ENCODE data around the gene IGDCC3. TPM values are rescaled to one million over a fixed set of nuclear protein-coding genes. Genes with fewer than 3 reads are reported as not detected.
A peak's percentile ranks its signal among the peaks of the same experiment; 100 is the strongest.

Gene IGDCC3
- not detected in 2 replicates for total RNA-seq

- no peak for DNase-seq (ENCODE audit: low spot score)
- H3K4me3 Mint-ChIP-seq (ENCODE audit: low read depth), result peak within 1 kb of the TSS; percentile 30
- intact Hi-C loops (cut with micrococcal nuclease), result no loop called here
- peaks cover 76% of the 10 kb centered on the region for H3K27me3 Mint-ChIP-seq (ENCODE audit: low read depth)
- H3K4me1 Mint-ChIP-seq (ENCODE audit: low read depth), result peaks cover 4% of the 10 kb centered on the region
- H3K27ac Mint-ChIP-seq, result no peak within 1 kb of the TSS
- H3K36me3 Mint-ChIP-seq (ENCODE audit: low read depth), result no peaks in the 10 kb centered on the region
- no peaks in the 10 kb centered on the region for H3K9me3 Mint-ChIP-seq
Measured at GRCh38 chr15:65377976-65378366, at the start of gene IGDCC3. Gene IGDCC3, minus strand, starts transcription at chr15:65378002. Its CDS starts 214 bp downstream, at chr15:65377788.

DNA sequence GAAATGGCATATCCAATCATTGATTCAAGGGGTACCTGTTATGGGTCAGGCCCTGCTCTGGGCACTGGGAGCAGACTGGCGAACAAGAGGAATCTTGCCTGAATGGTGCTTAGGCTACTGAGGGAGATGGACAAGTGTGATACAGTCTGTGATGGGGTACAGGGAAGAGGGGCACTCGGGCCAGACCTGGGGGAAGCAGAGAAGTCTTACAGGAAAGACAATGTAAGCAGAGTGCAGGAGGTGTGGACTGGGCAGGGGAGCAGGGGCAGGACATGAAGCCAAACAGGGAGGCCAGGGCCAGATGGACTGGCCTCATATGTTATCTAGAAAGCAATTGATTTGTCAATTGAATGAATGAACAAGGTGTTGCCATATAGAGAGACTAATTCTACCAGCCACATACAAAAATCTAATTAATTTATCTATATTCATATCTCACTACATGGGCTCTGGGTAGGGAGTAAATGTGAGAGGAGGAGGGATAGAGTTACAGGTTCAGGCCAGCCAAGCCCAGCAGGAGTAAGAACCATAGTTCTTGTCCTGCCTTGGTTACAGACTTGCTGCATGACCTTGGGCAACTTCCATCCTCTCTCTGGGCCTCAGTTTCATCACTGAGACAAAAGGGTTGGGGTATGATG lies 48.5 kb upstream of the IGDCC3 start:
- no peak for DNase-seq (ENCODE audit: low spot score)

DNA sequence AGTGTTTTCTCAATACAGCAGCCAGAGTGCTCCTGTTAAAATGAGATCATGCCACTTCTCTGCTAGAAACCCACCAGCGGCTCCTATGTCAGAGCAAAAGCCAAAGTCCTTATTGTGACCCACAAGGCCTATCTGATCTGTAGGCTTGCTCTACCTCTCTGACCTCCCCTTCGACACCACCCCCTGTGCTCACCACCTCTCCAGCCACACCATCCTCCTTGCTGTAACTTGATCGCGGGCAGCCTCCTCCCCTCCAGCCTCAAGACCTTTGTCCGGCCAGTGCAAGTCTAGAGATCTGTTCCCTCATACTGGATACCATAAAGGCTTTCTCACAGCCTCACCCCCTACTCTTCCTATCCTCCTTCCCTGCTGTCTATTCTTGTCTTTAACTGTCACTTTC lies 46.9 kb upstream of the IGDCC3 start:
- Mint-ChIP-seq H3K27ac (no peak overlapping the region), H3K4me1 (ENCODE audit: low read depth) (peaks cover 10% of the 10 kb centered on the region), H3K9me3 (no peaks in the 10 kb centered on the region), H3K36me3 (ENCODE audit: low read depth) (no peaks in the 10 kb centered on the region), H3K4me3 (ENCODE audit: low read depth) (no peak overlapping the region), H3K27me3 (ENCODE audit: low read depth) (peaks cover 49% of the 10 kb centered on the region)
- intact Hi-C loops (cut with micrococcal nuclease), result no loop called here
- DNase-seq (ENCODE audit: low spot score), result no peak

More for the DNA sequence above, 48.5 kb upstream of the IGDCC3 start:
- Mint-ChIP-seq H3K4me3 (ENCODE audit: low read depth) (no peak overlapping the region), H3K9me3 (no peaks in the 10 kb centered on the region), H3K36me3 (ENCODE audit: low read depth) (no peaks in the 10 kb centered on the region), H3K27ac (no peak overlapping the region), H3K4me1 (ENCODE audit: low read depth) (peaks cover 10% of the 10 kb centered on the region), H3K27me3 (ENCODE audit: low read depth) (peaks cover 35% of the 10 kb centered on the region)
- intact Hi-C loops (cut with micrococcal nuclease), result no loop called here

- peak overlapping the region; percentile 48 for H3K4me3 Mint-ChIP-seq (ENCODE audit: low read depth)
- no peaks in the 10 kb centered on the region for H3K9me3 Mint-ChIP-seq
- H3K27ac Mint-ChIP-seq, result no peak overlapping the region
- no peaks in the 10 kb centered on the region for H3K36me3 Mint-ChIP-seq (ENCODE audit: low read depth)
- no peak for DNase-seq (ENCODE audit: low spot score)
- peaks cover 10% of the 10 kb centered on the region for H3K4me1 Mint-ChIP-seq (ENCODE audit: low read depth)
- H3K27me3 Mint-ChIP-seq (ENCODE audit: low read depth), result peaks cover 54% of the 10 kb centered on the region
- intact Hi-C loops (cut with micrococcal nuclease), result no loop called here
Measured at GRCh38 chr15:65423976-65424679, 46.3 kb upstream of the IGDCC3 start.

- H3K9me3 Mint-ChIP-seq, result no peaks in the 10 kb centered on the region
- no peak for DNase-seq (ENCODE audit: low spot score)
- peaks cover 10% of the 10 kb centered on the region for H3K4me1 Mint-ChIP-seq (ENCODE audit: low read depth)
- peak overlapping the region; percentile 73 for H3K4me3 Mint-ChIP-seq (ENCODE audit: low read depth)
- no peak overlapping the region for H3K27ac Mint-ChIP-seq
- peaks cover 62% of the 10 kb centered on the region for H3K27me3 Mint-ChIP-seq (ENCODE audit: low read depth)
- no peaks in the 10 kb centered on the region for H3K36me3 Mint-ChIP-seq (ENCODE audit: low read depth)
- intact Hi-C loops (cut with micrococcal nuclease), result no loop called here
Measured at GRCh38 chr15:65423150-65423975, 45.6 kb upstream of the IGDCC3 start.

GRCh38 chr15:65421360-65422215 lies 43.8 kb upstream of the IGDCC3 start:
- peak overlapping the region; percentile 82 for H3K4me3 Mint-ChIP-seq (ENCODE audit: low read depth)
- H3K9me3 Mint-ChIP-seq, result no peaks in the 10 kb centered on the region
- no peaks in the 10 kb centered on the region for H3K36me3 Mint-ChIP-seq (ENCODE audit: low read depth)
- H3K27me3 Mint-ChIP-seq (ENCODE audit: low read depth), result peaks cover 73% of the 10 kb centered on the region
- peaks cover 10% of the 10 kb centered on the region for H3K4me1 Mint-ChIP-seq (ENCODE audit: low read depth)
- intact Hi-C loops (cut with micrococcal nuclease), result no loop called here
- H3K27ac Mint-ChIP-seq, result no peak overlapping the region
- no peak for DNase-seq (ENCODE audit: low spot score)

- H3K27me3 Mint-ChIP-seq (ENCODE audit: low read depth), result peaks cover 73% of the 10 kb centered on the region
- intact Hi-C loops (cut with micrococcal nuclease), result no loop called here
- peaks cover 10% of the 10 kb centered on the region for H3K4me1 Mint-ChIP-seq (ENCODE audit: low read depth)
- no peak overlapping the region for H3K4me3 Mint-ChIP-seq (ENCODE audit: low read depth)
- no peaks in the 10 kb centered on the region for H3K9me3 Mint-ChIP-seq
- DNase-seq (ENCODE audit: low spot score), result no peak
- no peak overlapping the region for H3K27ac Mint-ChIP-seq
- no peaks in the 10 kb centered on the region for H3K36me3 Mint-ChIP-seq (ENCODE audit: low read depth)
Measured at GRCh38 chr15:65420975-65421359, 43.2 kb upstream of the IGDCC3 start.

DNA sequence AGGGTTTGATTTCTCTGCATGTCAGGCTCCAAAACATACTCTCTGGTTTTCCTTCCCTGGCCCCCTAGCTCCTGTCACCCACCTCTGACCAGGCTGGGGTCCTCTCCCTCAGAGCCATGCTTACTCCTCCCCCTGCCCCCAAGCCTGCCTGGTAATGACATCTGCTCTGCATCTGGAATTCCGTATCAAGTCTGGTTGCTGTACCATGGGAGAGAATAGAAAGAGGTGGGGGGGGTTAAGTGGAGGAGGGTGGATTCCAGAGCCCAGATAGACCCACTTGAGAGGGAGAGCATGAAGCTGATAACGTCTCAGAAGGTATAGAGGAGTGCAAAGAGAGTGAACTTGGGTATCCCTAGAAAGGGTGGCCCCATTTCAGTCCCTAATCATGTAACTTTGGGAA lies 40.8 kb upstream of the IGDCC3 start:
- H3K27me3 Mint-ChIP-seq (ENCODE audit: low read depth), result peaks cover 56% of the 10 kb centered on the region

DNA sequence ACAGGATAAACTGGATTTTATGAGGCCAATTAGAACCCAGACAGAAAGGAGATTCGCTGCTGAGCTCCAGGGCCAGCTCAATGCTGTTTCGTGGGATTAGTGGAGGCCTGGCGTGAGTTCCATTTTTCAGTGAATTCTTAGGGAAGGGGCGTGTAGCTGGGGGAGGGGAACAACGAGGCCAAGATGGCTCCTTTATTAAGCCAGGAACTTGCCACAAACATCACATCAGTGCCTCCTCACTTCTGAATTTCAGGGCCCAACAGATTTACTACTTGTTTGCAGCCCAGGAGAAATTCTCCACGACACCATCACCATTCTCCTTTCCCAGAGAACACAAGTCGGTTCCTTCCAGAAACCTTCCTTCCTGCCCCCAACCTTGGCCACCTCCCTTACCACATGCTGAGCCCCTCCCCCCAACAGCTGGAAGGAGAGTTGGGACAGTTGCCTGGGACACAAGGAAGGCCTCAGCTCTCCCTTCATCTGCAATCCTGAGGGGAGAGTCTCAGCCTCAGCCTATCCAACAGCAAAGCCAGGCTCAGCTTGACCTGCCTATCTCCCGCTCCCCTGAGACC lies 39.1 kb upstream of the IGDCC3 start:
- no peaks in the 10 kb centered on the region for H3K36me3 Mint-ChIP-seq (ENCODE audit: low read depth)
- intact Hi-C loops (cut with micrococcal nuclease), result no loop called here
- peaks cover 3% of the 10 kb centered on the region for H3K4me1 Mint-ChIP-seq (ENCODE audit: low read depth)
- no peak for DNase-seq (ENCODE audit: low spot score)
- peaks cover 45% of the 10 kb centered on the region for H3K27me3 Mint-ChIP-seq (ENCODE audit: low read depth)
- H3K4me3 Mint-ChIP-seq (ENCODE audit: low read depth), result no peak overlapping the region
- no peaks in the 10 kb centered on the region for H3K9me3 Mint-ChIP-seq
- no peak overlapping the region for H3K27ac Mint-ChIP-seq

More for the DNA sequence above, 40.8 kb upstream of the IGDCC3 start:
- intact Hi-C loops (cut with micrococcal nuclease), result no loop called here
- no peak overlapping the region for H3K4me3 Mint-ChIP-seq (ENCODE audit: low read depth)
- H3K9me3 Mint-ChIP-seq, result no peaks in the 10 kb centered on the region
- no peaks in the 10 kb centered on the region for H3K36me3 Mint-ChIP-seq (ENCODE audit: low read depth)
- DNase-seq (ENCODE audit: low spot score), result no peak
- peaks cover 10% of the 10 kb centered on the region for H3K4me1 Mint-ChIP-seq (ENCODE audit: low read depth)
- no peak overlapping the region for H3K27ac Mint-ChIP-seq

DNA sequence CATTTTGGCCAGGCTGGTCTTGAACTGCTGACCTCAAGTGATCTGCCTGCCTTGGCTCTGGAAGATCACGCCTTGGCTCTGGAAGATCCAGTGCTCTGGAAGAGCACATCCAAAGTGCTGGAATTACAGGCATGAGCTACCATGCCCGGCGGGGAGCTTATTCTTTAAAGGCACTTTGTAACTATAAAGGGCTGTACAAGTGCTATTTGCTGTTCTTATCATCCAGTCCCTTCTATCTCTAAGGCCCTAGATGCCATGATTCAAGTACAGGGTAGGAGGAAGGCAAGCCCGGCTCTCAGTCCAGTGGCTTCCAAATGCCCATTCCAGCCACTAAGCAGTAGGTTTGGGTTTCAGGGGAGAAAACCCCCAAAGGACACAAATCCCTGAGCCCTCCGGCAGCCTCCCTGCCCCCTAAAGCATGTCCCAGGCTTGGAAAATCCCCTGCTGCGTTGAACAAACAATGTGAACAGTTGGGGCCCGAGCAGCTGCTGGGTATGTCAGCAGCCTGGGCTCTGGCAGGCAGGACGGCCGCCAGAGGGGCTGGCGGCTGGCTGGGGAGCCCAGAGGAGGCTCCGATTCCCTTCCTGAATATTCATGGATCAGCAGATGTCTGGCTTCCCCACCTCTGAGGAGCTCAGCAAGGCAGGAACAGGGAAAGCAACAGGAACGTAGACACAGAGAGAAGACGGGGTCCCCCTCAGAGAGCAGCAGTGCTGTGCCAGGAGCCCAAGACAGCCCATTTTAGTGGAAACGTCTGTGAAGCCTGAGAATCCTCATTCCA lies 37.2 kb upstream of the IGDCC3 start:
- no peaks in the 10 kb centered on the region for H3K4me1 Mint-ChIP-seq (ENCODE audit: low read depth)
- H3K9me3 Mint-ChIP-seq, result no peaks in the 10 kb centered on the region
- H3K36me3 Mint-ChIP-seq (ENCODE audit: low read depth), result no peaks in the 10 kb centered on the region
- H3K27ac Mint-ChIP-seq, result no peak overlapping the region
- peaks cover 40% of the 10 kb centered on the region for H3K27me3 Mint-ChIP-seq (ENCODE audit: low read depth)
- no peak overlapping the region for H3K4me3 Mint-ChIP-seq (ENCODE audit: low read depth)
- intact Hi-C loops (cut with micrococcal nuclease), result no loop called here
- no peak for DNase-seq (ENCODE audit: low spot score)

GRCh38 chr15:65413760-65414144 lies 36.0 kb upstream of the IGDCC3 start:
- peaks cover 3% of the 10 kb centered on the region for H3K4me1 Mint-ChIP-seq (ENCODE audit: low read depth)
- intact Hi-C loops (cut with micrococcal nuclease), result no loop called here
- H3K36me3 Mint-ChIP-seq (ENCODE audit: low read depth), result no peaks in the 10 kb centered on the region
- H3K4me3 Mint-ChIP-seq (ENCODE audit: low read depth), result no peak overlapping the region
- no peak for DNase-seq (ENCODE audit: low spot score)
- no peaks in the 10 kb centered on the region for H3K9me3 Mint-ChIP-seq
- H3K27ac Mint-ChIP-seq, result no peak overlapping the region
- peaks cover 36% of the 10 kb centered on the region for H3K27me3 Mint-ChIP-seq (ENCODE audit: low read depth)
